HG03457 (cell line): ENCODE measurements around the gene TANC1.

ENCODE experiments used
- ATAC-seq: cut with Tn5 transposase; IDR thresholded peaks from one replicate; pipeline ENCODE4 v1.9.1; 2021; ENCODE audit warnings: moderate number of reproducible peaks; ENCODE audit not compliant: unreplicated experiment

The TANC1 gene

GRCh38 chr2:158960193-158960592, 8.2 kb upstream of the TANC1 start:
- no peak for ATAC-seq

DNA sequence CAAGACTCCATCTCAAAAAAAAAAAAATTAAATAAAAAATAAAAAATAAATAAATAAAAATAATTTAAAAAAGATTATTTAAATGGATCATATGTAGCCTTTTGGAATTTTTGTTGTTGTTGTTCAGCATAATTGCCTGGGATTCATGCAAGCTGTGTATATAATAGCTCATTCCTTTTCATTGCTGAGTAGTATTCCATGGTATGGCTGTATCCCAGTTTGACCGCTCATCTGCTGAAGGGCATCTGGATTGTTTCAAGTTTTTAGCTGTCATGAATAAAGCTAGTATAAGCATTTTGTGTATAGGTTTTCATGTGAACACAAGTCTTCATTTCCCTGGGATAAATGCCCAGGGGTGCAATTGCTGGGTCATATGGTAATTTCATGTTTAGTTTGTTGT, 6.4 kb upstream of the TANC1 start:
- ATAC-seq = no peak

DNA sequence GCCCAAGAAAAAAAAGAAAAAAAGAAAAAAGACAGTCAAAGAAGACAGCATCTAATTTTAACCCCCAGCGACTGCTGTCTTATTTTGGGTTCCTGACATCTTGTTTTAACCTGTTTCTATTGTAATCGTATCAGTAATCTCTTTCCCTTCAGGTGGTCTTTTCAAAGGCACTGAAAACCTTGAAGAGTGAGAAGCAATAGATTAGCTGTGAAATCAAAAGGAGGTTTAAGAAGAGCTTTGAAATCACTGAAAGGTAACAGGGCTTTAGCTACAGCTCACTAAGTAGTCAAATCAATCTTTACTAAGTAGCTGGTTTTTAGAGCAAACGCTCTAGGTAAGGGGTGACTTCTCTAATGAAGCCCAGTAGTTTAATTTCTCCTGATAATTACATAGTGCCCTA, 5.4 kb upstream of the TANC1 start:
- no peak for ATAC-seq

DNA sequence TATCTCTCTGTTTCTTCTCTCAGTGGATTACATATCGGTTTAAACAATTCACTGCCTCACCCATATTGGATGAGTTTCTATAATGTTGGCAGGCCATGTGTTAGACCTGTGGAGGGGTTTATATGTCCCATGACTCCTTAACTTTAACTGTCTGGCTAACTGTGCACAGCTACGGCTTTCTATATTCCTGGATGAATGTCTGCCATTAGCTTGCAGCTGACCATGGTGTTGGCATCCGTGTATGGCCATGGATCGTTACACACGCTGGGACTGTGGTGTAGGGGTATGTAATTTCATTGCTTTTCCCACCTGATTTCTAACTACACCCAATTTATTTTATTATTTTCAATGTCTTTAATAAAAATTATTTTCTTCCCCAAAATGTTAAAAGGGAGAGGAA, 3.3 kb upstream of the TANC1 start:
- no peak for ATAC-seq

GRCh38 chr2:158965641-158966040, 2.8 kb upstream of the TANC1 start:
- ATAC-seq = no peak

GRCh38 chr2:158966312-158966711, 2.1 kb upstream of the TANC1 start:
- no peak for ATAC-seq

DNA sequence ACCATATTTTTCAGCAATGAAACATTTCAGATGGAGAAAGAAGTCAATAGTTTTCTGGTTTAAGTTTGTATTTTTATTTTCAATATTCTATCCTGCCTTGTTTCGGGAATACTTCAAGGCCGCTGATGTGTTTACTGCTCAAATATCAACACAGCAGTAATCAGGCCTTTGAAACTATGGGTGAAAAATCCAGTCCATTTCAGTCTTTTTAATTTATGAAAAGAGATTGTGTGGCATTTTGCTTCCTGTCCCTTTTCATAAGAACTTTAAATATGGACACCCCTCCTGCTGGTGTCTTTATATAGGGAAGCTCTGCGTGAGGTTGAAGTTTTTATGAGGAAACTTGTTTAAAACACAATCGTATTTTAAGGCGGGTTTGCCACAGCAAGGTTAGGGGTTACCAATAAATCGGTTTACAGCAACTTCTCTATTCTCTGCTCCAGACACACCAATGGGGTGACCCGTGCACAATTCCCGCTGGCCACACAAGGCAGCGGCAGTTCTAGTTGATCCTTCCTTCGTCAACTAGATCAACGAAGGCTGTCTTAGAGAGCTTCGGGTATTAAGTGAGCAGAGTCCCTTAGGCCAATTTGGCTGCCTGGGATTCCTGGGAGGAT, 1.2 kb upstream of the TANC1 start:
- ATAC-seq = no peak

DNA sequence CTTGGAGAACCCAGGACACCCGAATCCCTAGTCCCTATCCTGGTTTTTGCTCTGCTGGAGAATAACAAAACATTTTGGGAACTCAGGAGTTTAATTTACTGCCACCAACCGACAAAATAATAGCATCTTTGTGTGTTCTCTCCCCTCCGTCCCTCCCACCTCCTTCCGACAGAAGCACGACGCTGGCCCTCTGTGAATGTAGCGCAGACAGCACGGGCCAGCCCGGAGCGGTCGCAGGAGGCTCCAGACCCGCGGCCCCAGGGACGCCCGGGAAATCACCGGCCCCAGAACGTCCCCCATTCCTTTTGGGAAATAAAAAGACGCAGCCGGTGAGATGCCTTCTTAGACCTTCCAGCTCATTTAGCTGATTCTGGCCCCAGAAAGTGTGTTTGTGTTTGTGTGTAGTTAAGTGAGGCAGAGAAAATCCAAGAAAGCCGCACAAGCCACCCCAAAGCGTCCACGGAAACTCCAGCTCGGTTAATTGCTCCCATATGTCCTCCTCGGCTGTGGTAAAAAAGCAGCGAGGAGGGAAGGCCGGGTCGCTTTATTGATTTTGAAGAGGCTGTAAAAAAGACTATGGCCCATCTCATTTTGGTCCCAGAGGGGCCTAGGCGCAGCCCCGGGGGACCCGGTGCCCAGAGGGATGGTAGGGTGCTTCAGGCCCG, 577 bp upstream of the TANC1 start:
- ATAC-seq = no peak

- no peak for ATAC-seq
Observed at GRCh38 chr2:158969162-158969714, 798 bp downstream of the TANC1 start.

- no peak for ATAC-seq
Observed at GRCh38 chr2:158969715-158970240, 1.3 kb downstream of the TANC1 start.

GRCh38 chr2:158970241-158970751, 1.9 kb downstream of the TANC1 start:
- no peak for ATAC-seq

- ATAC-seq = no peak
Observed at GRCh38 chr2:158973116-158973956, 4.9 kb downstream of the TANC1 start.

GRCh38 chr2:158975271-158975921, 7.0 kb downstream of the TANC1 start:
- ATAC-seq = no peak

GRCh38 chr2:158979772-158980171, 11.3 kb downstream of the TANC1 start:
- ATAC-seq = no peak

- ATAC-seq = no peak
Observed at GRCh38 chr2:158984604-158985135, 16.2 kb downstream of the TANC1 start.

DNA sequence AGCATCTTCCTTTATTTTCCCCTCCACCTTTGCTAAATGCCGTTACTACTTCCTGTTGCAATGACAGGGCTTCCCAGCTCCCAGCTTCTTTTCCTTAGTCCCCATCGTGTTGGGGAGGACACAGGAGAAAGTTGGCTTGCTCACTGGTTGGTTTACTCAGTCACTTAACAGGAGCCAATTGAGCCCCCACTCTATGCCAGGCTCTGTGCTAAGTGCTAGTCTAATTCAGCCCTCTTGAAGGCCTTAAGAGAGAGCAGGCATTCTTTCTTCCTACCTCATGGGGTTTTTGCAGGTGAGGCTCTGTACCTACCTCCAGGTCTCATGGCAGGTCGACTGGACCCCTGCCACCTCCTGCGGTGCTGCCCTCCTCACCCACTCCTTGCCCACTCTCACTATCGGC, 20.1 kb downstream of the TANC1 start:
- no peak for ATAC-seq

GRCh38 chr2:158989165-158989564, 20.7 kb downstream of the TANC1 start:
- ATAC-seq = no peak

GRCh38 chr2:158990397-158991214, 22.2 kb downstream of the TANC1 start:
- no peak for ATAC-seq

GRCh38 chr2:158993030-158993429, 24.6 kb downstream of the TANC1 start:
- ATAC-seq = no peak
